Fibroblast of peridontal ligament (primary cell): ENCODE measurements around the gene NINJ1.
"Not testable (repeated sequence)": the region's sequence is repeated elsewhere in the genome, so short reads cannot be mapped to it uniquely, and the experiment has no call there.

Experiments used
- DNase-seq: peaks from one replicate; pipeline ENCODE4 v3.0.0-alpha.2; 2010; ENCODE audit errors: extremely low read depth

The NINJ1 gene

GRCh38 chr9:93159601-93160471 lies 25.8 kb upstream of the NINJ1 start:
- peak; percentile 51 for DNase-seq

- DNase-seq = no peak
Measured at GRCh38 chr9:93156475-93157008, 22.5 kb upstream of the NINJ1 start.

DNA sequence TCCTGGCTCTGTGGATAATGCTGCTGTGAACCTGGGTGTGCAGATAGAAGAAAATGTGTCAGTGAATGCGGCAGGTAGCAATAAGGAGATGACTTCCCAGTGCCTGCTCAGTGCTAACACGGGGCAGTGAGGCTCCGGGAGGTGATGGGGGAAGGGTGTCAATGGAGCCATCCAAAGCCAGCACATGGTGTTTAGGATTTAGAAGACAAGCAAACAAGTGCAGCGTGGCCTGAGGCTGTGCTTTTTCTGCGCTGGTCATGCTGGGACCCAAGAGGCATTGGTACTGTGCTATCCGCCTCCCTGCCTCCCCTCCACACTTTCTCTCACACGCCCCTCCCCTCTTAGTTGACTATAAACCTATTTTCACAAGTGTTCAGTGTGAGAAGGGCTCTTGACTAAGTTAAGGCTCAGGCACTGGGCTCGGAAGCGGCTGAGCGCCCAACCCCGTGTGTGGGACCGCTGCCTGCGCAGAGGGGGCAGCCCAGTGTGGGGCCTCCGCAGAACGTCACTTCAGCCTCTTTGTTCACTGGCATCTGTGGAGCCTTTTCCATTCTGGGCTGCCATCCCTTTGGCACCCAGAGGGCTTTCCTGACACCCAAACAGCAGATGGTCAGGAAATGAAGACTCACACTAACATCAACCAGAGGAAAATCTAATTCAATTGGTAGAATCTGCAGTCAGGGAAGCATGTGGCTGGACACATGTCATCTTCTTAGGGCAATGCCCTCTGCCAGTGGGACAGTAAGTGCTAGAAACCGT lies 21.8 kb upstream of the NINJ1 start:
- no peak for DNase-seq

GRCh38 chr9:93154293-93154903 lies 20.3 kb upstream of the NINJ1 start:
- DNase-seq = no peak

DNA sequence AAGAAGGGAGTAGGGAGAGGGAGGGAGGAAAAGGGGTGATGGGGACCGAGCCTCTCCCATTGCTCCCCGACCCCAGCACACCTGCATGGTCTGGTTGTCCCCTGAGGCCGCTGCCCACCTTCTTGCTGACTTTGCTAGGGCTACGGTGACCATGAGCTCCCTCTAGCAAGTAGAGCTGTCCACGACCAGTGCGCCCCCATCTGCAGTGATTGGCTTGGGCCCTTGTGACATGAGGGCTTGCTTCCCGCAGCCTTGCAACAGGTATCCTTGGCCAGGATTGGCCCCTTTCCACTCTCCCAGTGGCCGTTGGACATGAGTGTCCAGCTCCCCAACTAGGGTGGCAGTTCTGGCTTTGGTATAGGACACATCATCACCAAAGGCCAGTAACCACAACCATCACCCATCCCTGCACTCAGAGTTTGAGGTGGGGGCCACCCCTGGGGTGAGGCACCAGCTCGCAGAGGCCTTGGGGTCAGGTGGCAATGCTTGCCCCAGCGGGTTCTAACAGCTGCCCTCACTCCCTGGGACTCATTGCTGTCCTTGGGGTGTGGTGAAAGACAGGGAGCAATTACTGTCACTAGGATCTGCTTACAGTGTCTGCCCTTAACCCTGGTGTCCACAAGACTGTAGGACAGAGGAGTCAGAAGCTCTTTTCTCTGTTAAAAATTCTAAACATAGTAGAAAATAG lies 17.2 kb upstream of the NINJ1 start:
- no peak for DNase-seq

GRCh38 chr9:93149361-93149760 lies 15.3 kb upstream of the NINJ1 start:
- peak; percentile 77 for DNase-seq

GRCh38 chr9:93148721-93149120 lies 14.7 kb upstream of the NINJ1 start:
- no peak for DNase-seq

GRCh38 chr9:93147632-93148031 lies 13.6 kb upstream of the NINJ1 start:
- DNase-seq = no peak

- not testable (repeated sequence) for DNase-seq
Measured at GRCh38 chr9:93146696-93147095, 12.6 kb upstream of the NINJ1 start.

GRCh38 chr9:93143830-93144530 lies 9.9 kb upstream of the NINJ1 start:
- DNase-seq = no peak

DNA sequence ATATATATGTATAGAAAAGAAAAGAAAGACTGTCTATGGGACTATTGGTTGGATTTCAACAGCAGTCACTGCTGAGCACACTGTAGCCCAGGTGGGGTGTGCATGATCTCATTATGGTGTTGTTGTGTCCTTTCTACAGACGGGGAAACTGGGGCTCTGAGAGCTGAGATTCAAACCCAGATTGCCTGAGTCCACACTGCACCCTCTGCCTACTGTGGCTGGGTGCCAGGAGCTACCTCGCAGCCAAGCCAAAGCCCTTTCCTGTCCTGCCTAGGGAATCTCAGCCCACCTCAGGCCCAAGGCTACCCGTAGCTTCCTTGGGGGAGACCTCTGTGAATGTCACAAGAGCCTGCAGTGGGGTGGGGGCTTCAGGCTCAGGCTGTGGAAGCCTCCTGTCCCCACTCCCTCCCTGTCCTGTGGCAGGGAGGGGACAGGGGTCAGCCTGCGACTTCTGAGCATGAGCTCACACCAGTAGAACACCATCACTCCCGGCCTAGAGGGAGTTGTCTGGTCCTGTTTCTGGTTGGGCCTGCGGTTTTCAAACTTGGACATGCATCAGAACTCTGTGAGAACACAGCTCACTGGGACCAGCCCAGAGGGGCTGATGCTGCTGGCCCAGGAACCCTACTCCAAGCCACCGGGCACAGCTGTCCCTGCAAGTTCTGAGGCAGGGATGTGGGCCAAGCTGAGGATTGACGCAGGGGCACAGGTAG lies 7.9 kb upstream of the NINJ1 start:
- DNase-seq = peak; percentile 14

GRCh38 chr9:93139365-93140182 lies 5.5 kb upstream of the NINJ1 start:
- no peak for DNase-seq

DNA sequence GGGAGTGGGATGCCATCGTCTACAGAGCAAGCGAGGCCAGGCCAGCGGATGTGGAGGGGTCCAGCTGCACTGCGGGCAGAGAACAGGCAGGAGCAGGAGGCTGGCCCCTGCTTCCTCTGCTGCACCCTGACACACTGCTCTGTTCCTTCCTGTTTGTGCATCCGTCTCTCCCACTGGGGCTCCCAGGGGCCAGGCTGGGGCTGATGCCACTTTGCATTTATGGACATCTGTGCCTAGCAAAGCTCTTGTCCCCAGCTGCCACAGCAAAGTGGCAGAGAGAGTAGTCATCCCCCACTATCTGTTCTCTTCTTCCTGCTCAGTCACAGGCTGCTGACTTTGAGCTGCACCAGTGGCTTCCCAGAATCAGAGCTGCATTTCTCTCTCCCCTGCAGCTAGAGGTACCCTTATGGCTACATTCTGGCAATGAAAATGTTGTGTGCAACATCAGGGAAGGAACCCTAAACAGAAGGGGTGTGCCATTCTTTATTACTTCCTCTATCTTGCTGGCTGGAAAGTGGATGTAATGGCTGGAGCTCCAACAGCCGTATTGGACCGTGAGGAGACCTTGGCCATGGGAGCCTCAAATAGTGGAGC lies 4.2 kb upstream of the NINJ1 start:
- no peak for DNase-seq

DNA sequence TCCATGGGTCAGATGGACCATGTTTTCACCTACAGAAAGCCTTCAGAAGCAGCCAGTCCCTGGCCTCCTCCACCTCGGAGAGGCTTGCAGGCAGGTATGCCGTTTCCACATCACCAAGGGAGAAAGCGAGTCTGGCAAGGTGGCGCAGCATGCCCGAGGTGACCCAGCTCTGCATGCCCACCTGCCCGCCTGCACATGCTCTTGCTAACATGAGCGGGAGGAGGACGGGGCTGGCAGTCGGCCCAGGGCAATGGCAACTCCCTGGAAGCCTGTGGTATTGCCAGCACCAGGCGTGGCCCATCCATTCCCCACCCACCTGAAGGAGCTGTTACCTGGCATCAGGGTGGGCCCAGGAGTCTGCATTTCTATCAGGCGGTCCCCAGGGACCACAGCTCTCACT lies 3.3 kb upstream of the NINJ1 start:
- DNase-seq = no peak

DNA sequence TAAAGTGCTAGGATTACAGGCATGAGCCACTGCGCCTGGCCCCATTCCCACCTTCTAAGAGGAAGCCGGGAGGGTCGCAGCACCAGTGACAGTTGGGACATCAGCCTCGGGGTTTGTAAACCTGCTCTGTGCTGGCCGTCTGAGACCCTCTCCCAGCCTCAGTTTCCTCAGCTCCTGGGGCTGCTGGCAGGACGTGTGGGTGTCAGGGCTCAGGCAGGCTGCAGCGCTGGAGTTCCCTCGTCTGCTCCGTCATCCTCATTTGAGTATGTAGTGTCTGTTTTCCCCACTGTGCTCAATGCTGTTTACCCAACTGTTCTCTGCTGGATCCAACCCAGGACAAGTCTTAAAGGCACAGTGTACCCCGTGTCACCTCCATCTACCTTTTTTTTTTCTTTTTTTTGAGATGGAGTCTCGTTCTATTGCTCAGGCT lies 2.0 kb upstream of the NINJ1 start:
- peak; percentile 54 for DNase-seq

DNA sequence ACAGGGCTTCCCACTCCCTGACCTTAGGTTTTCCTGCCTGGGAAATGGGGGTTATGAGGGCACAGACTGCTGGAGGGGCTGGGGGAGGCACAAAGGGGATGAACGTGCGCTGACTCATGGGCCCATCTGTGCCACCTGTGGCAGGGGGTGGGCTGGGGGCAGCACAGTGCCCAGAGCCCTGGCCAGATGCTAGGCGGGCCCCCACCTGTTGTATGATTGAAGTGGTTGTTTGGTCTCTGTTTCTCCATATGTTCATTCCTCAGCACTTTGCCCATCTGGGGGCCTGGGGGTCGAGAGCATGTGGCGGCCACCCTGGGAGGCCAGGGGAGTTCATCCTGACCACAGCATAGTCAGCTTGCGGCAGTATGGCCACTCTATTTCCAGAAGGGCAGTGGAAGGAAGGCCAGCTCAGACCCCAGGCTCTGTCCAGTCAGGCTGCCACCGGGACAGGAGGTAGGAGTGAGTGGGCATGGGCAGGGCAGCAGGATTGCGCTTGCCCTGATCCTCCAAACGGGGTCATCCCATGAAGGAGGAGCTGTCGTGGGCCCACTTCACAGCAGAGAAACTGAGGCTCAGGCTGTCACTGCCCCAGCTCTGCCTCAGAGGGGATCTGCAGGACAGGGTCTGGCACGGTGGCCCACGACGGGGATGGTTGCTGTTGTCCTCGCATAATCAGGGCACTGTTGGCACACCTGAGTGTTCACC lies 841 bp upstream of the NINJ1 start:
- no peak for DNase-seq

- DNase-seq = no peak
Measured at GRCh38 chr9:93133681-93134014, 403 bp downstream of the NINJ1 start.

GRCh38 chr9:93132946-93133680 lies 938 bp downstream of the NINJ1 start:
- peak; percentile 81 for DNase-seq
